CD4-positive, alpha-beta T cell treated with Interleukin-17A for 4 hours (primary cell): ENCODE results near the gene NEMP1.
"Not testable (repeated sequence)": the region's sequence is repeated elsewhere in the genome, so short reads cannot be mapped to it uniquely, and the experiment has no call there.

ENCODE experiments used
- DNase-seq: peaks from one replicate; pipeline ENCODE4 v3.0.0-alpha.2; 2020; ENCODE audit warnings: mixed read lengths

NEMP1 gene

DNA sequence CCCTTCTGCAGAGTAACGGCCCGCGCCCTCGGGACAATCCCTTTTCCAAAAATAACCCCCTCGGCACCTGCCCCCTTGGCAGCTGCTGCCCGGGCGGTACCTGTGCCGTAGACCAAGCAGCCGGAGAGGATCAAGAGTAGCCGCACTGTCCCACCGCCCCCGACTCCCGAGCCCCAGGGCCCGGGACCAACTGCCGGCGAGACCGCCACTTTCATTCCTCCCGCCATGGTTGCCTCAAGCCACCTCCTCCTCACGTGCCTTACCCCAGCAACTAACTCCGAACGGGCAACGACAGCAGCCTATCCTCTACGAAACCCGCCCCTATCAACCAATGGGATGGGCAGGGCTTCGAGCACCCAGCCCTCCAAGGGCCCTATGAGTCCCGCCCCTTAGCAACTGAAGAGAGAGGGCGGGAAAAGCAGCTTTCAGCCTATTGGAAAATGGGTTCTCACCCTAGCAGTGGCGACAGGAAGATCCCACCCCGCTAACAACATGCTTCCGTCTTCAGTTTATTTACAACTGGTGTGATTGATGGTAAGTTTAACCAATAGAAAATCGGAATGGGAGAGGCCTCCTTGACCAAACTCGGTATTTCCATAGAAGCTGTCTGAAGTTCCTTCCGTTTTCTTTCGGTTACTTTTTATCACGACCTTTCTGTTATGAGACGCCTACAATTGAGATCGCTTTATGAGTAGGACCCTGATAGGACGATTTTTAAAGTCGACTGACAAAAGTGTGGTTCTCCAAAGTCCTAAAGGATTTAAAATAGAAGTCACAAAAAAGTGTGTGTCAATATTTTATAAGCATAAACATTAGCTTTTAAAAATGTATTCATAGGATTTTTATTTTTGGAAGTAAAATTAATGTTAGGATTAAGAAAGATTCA is at the start of gene NEMP1:
Gene NEMP1 (minus strand): TSS at position 273 of the 886 bp plus-strand sequence. CDS start 46 bp downstream, at position 227.
- peak; percentile 93 for DNase-seq

DNA sequence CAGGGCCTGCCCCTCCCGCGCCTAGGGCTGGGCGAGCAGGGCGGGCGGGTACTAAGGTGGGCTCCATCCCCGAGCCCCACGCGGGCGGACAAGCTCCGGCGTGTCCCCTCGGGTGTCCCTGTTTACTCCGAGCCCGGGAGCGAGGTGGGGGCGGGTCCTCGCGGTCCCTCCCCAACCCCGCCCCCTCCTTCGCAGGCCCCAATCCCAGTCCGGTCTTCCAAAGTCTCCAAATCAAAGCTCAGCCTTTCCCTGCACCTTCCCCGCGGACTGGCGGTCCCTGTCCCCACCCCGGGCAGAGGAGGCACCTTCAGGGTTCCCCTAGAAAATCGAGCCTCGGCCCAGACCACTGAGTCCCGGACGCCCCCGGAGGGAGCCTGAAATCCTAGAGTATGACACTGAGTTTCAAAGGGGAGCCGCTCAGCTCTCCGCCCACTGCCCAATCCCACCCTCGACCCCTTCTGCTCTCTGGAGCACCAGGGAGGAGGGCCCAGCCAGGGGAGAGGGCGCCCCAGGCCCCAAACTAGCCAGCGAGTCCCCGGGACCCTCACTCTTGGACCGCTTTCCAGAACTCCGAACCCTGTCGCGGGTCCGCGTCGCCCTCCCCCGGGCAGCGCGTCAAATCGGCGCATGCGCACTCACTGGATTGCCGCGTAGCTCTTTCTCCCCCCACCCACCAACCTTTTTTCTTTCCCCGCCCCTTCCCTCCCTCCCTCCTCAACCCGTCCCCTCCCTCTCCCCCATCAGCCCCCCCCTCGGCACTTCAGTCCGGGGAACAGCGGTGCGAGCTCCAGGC is 49.3 kb upstream of the NEMP1 start, which contains the start of gene LRP1:
Gene LRP1 (plus strand): TSS at position 758 of the 793 bp plus-strand sequence. CDS start 482 bp downstream, outside the sequence.
- DNase-seq: peak; percentile 93

DNA sequence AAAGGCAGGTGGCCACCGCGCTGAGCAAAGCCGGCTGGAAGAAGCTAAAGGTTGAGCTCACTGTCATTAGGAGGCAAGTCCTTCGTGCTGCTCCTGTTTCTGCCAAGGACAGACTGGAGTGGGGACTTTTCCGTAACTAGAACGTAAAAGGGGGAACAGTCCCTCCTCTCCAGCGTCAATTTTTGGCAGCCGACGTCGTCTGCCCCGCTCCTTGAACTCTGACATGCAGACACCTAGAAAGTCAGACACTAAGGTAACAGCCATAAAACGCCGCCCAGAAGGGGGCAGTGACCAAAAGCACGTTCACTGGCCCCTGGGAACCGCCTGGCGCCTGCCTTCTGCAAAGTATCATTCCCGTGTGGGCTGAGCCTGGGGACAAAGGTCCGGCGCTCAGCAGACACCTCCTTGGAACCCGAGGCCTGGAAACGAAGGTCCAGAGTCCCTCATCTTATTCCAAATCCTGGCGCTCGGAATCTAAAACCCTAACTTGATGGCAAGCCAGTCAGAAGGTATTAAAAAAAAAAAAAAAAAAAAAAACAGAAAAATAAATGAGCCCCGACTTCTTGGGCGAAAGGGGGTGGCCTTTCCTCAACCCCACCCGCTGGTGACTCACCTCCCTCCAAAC is 48.6 kb upstream of the NEMP1 start:
- DNase-seq: peak; percentile 85

DNA sequence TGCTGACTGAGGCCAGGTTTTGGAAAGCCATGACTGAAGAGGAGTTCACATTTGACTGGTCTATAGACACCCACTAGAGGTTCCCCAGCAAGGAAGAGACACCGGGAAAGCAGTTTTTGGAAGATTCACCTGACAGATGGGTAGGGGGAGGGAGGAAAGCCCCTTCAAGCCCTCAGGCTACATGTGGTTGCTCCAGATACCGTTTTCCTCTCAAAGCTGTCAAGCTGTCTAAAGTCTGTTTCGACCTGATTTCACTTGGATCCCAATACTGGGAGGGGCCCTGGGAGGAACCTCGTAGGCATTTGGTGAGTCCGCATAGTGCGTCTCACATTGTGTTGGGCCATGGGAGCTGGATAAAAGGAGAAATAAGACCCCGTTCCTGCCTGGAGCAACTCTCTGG is 48.0 kb upstream of the NEMP1 start:
- no peak for DNase-seq

DNA sequence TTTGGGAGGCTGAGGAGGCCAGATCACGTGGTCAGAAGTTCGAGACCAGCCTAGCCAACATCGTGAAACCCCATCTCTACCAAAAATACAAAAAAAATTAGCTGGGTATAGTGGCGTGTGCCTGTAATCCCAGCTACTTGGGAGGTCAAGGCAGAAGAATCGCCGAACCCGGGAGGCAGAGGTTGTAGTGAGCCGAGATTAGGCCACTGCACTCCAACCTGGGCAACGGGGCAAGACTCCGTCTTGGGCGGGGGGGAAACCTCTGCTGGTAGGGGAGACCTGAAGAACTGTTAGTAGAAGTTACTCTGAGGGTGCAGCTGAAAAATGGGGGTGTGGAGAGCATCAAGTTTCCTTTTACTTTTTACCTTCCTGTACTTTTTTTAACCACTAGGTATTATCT is 47.5 kb upstream of the NEMP1 start:
- no peak for DNase-seq

- DNase-seq: peak; percentile 85
Measured at GRCh38 chr12:57124261-57124877, 45.8 kb upstream of the NEMP1 start.

DNA sequence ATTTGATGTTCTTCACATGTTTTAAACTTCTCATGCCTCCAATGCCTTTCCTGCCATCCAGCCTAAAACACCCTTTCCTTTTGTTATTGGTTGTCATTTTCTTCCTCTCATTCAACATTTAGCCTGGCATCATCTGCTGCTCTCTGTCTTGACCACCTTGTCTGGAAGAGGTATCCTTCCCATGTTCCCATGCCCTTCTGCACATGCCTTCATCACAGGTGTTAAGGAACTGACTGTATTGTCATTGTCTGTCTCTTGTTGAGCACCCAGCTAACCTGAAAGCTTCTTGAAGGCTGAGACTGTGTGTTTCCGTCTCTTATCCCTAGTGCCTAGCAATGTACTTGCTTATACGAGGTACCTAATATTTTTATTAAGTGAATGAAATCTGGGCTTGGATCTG is 45.2 kb upstream of the NEMP1 start:
- no peak for DNase-seq

GRCh38 chr12:57120718-57121117 is 42.1 kb upstream of the NEMP1 start:
- DNase-seq: not testable (repeated sequence)

DNA sequence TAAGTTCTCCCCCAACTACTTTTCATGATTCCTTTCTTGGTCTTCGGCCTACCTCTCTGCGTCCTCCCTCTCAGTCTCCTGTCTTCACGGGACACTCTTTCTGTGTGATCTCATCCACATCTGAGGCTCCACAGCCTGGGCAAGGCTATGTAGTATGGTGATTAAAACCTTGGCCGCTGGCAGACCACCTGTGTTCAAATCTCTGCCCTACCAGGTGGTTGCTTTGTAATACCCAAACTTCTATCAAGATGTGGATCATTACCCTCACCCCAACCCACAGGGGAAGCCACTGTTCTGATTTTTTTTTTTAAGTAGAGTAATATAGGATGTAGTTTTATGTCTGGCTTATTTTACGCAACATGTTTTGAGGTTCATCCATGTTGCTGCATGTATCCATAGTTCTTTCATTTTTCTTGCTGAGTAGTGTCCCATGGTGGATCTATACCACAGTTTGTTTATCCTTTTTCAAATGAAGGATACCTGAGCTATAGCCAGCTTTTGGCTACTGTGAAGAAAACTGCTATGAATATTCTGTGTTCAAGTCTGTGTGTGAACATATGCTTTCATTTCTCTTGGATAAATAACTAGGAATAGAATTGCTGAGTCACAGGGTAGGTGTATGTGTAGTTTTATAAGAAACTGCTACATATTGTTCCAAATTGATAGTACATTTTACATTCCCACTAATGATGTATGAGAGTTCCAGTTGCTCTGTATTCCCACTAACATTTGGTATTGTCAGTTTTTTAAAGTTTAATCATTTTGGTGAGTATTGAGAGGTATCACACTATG is 40.9 kb upstream of the NEMP1 start:
- no peak for DNase-seq

- DNase-seq: no peak
Measured at GRCh38 chr12:57118711-57119271, 40.2 kb upstream of the NEMP1 start.

DNA sequence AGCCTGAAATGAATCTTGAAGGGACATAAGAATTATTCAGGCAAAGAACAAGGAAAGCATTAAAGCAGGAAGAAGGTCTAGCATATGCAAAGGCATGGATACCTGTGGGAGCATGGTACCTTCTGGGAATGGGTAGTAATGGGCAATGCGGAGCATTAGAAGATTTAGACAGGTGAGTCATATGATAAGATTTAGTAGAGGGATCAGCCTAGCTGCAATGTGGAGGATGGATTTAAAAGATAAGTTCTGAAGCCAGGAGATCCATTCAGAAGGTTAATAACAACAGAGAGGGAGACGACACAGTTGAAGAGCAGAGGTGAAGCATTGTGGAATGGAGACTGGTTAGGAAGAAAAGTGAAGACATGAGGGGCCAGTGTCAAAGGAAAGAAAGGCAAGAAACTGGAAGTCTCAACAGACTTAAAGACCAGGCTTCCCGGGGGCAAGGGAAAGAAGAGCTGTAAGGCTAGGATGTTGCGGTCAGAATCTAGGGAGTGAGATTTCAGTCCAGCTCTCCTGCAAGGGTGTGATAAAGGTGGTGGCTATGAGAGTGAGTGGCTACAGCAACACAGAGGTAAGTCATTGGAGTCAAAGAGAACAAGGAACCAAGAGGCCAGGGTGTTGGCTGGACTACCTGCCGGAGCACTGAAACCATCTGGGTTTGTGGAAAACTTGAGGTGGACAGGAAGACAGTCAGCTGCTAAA is 38.1 kb upstream of the NEMP1 start:
- DNase-seq: no peak

GRCh38 chr12:57112492-57113294 is 34.1 kb upstream of the NEMP1 start:
- DNase-seq: no peak

DNA sequence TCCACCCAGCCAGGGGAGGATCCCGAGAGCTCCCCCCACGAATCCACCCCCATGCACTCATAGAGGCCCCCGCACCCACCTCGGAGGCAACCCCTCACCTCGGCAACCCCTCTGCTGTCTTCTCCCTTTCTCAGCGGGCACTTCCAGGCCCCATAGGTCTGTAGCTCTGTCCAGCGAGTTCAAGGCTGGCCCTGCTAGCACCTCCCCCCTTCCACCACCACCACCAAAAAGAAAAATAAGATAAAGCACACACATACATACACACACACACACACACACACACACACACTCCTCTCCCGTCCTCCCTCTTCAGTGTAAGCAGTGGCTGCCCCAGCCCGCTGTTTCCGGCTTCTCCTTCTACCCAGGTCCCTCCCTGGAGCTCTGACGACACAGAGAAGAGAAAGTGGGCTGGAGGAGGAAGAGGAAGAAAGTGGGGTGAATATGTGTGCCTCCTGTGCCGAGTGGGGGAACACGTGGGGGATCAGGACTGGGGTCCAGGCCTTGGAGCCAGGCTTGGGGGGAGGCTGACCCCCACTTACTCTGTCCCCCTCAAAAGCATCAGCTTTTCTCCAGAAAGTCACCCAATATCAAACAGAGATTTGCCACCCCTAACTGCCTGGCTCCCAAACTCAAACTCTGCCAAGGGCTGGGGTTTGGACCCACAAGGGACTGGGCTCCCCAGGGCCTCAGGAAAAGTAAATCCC is 32.6 kb upstream of the NEMP1 start, which contains the start of gene STAT6:
Gene STAT6 (minus strand): TSS at position 332 of the 704 bp plus-strand sequence. CDS start 3,084 bp downstream, outside the sequence.
- peak; percentile 86 for DNase-seq

- DNase-seq: peak; percentile 79
Measured at GRCh38 chr12:57110104-57111030, 31.8 kb upstream of the NEMP1 start.

GRCh38 chr12:57109207-57110103 is 30.9 kb upstream of the NEMP1 start:
- no peak for DNase-seq

GRCh38 chr12:57107456-57108155 is 29.0 kb upstream of the NEMP1 start:
- no peak for DNase-seq
